HG03103 (cell line): ENCODE measurements around the gene WNT7B.

Experiments
- ATAC-seq: cut with Tn5 transposase; IDR thresholded peaks from one replicate; pipeline ENCODE4 v1.9.1; 2021; ENCODE audit warnings: low read depth; ENCODE audit not compliant: unreplicated experiment

WNT7B gene

GRCh38 chr22:45880716-45881523, 96.0 kb downstream of the WNT7B start:
- ATAC-seq, result no peak

- no peak for ATAC-seq
Observed at GRCh38 chr22:45880091-45880715, 96.8 kb downstream of the WNT7B start.

GRCh38 chr22:45879552-45879949, 97.4 kb downstream of the WNT7B start:
- no peak for ATAC-seq

- no peak for ATAC-seq
Observed at GRCh38 chr22:45878901-45879551, 97.9 kb downstream of the WNT7B start.

- no peak for ATAC-seq
Observed at GRCh38 chr22:45878051-45878781, 98.7 kb downstream of the WNT7B start.

- ATAC-seq, result no peak
Observed at GRCh38 chr22:45877651-45878050, 99.3 kb downstream of the WNT7B start.

- no peak for ATAC-seq
Observed at GRCh38 chr22:45877036-45877380, 100.0 kb downstream of the WNT7B start.

- no peak for ATAC-seq
Observed at GRCh38 chr22:45876136-45877035, 100.6 kb downstream of the WNT7B start.

GRCh38 chr22:45872659-45873263, 104.2 kb downstream of the WNT7B start:
- no peak for ATAC-seq

- no peak for ATAC-seq
Observed at GRCh38 chr22:45871721-45872120, 105.2 kb downstream of the WNT7B start.
